Mesangial cell (primary cell): Measurements from ENCODE around the gene UCP3. TPM values are rescaled to one million over a fixed set of nuclear protein-coding genes. Genes with fewer than 3 reads are reported as not detected.

Source experiments
- total RNA-seq: library from RNA; depleted of rRNA; stranded (reverse); fragments of >200 nt; gene quantifications from 2 replicates; pipeline ENCODE4 v1.2.3, GENCODE V29; 2015

The UCP3 gene
- total RNA-seq, result 0.16 and 0.51 TPM in 2 replicates

DNA sequence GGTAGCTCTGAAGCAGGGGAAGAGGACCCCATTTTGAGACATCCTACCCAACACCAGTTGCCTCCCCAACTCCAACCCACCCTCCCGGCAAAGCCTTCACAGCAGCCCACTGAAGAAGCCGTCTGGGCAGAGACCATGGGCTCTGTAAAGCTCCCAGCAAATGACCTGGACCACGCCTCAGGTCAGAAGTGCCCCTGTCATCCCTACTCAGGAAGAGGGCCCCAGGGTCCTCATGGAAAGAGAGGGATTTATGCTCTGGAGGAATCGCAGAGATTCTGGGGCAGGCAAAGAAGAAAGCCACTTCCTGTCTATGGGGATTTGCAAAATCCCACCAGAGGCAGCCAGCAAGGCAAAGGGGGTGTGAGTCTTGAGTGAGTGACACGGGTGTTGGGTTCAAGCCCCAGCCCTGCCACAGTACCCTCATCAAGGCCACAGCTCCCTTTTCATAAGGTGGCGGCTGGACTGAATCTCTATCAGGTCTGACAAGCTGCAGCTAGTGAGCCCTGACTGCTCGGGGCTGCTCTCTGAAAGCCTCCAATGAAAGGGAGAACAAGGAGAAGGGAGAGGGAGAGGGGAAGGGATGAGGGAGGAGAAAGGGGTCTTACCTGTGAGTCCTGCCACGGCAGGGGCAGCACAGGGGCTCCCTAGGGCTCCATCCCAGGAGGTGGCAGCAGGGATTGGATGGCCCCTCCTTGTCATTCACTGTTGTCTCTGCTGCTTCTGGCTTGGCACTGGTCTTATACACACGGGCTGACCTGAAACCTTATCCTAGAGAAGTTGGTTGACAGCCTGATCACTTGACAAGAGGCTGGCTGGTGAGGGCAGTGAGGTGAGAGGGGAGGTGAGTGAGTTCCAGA, at the start of gene UCP3:
Gene UCP3 (minus strand): TSS at position 713 of the 857 bp plus-strand sequence. CDS start 2,043 bp downstream, outside the sequence.

GRCh38 chr11:73982595-73982989, 26.3 kb downstream of the UCP3 start, which contains the start of gene UCP2:
Gene UCP2 (minus strand): TSS chr11:73982843. CDS start chr11:73978378, 4,465 bp downstream.

GRCh38 chr11:73950869-73951710, 57.8 kb downstream of the UCP3 start, which contains the start of gene DNAJB13:
Gene DNAJB13 (plus strand): TSS chr11:73951026. CDS start chr11:73951070, 44 bp downstream.

Other genes with a start within 250 kb of the UCP3 start
- gene RAB6A, start 248.0 kb downstream of the UCP3 start, total RNA-seq, result 85.2 and 110 TPM in 2 replicates
- gene MRPL48, start 221.2 kb downstream of the UCP3 start, total RNA-seq, result 25.5 and 27.7 TPM in 2 replicates
- gene COA4, start 132.2 kb downstream of the UCP3 start, total RNA-seq, result 92.7 and 118 TPM in 2 replicates
- 8.0 and 9.8 TPM in 2 replicates for gene PAAF1, start 132.1 kb downstream of the UCP3 start, total RNA-seq
- gene DNAJB13, start 58.1 kb downstream of the UCP3 start, total RNA-seq, result 0.65 and 3.2 TPM in 2 replicates
- gene UCP2, start 26.2 kb downstream of the UCP3 start, total RNA-seq, result 145 and 245 TPM in 2 replicates
- 14.7 and 18.6 TPM in 2 replicates for gene C2CD3, start 161.9 kb upstream of the UCP3 start, total RNA-seq
- 73.8 and 78.7 TPM in 2 replicates for gene PPME1, start 162.2 kb upstream of the UCP3 start, total RNA-seq